GM12864 (cell line): ENCODE data around the gene RIMBP2.

Experiments
- DNase-seq: peaks from one replicate; pipeline ENCODE4 v3.0.0-alpha.2; 2011; ENCODE audit warnings: low read depth
- H3K4me3 ChIP-seq: 2 replicates; pipeline ENCODE4 v1.5.1; 2011; ENCODE audit warnings: mild to moderate bottlenecking, low read depth, low read length, control low read depth
- CTCF ChIP-seq: IDR thresholded peaks from 2 replicates; pipeline ENCODE4 v1.5.1; 2011; ENCODE audit warnings: low read depth, mild to moderate bottlenecking, moderate library complexity, low read length, control low read depth, inconsistent platforms; ENCODE audit errors: missing control alignments

The RIMBP2 gene

GRCh38 chr12:130613831-130614529 is 102.1 kb downstream of the RIMBP2 start:
- TF ChIP-seq CTCF: no peak
- DNase-seq: no peak
- H3K4me3 ChIP-seq: no peak overlapping the region

GRCh38 chr12:130613131-130613530 is 103.0 kb downstream of the RIMBP2 start:
- no peak for DNase-seq

GRCh38 chr12:130611026-130611905 is 104.8 kb downstream of the RIMBP2 start:
- H3K4me3 ChIP-seq: no peak overlapping the region
- TF ChIP-seq CTCF: no peak
- DNase-seq: no peak

More at GRCh38 chr12:130613131-130613530, 103.0 kb downstream of the RIMBP2 start:
- H3K4me3 ChIP-seq: no peak overlapping the region
- no peak for TF ChIP-seq CTCF

- no peak for DNase-seq
- H3K4me3 ChIP-seq: no peak overlapping the region
- no peak for TF ChIP-seq CTCF
Observed at GRCh38 chr12:130609966-130610365, 106.1 kb downstream of the RIMBP2 start.

GRCh38 chr12:130608831-130609230 is 107.3 kb downstream of the RIMBP2 start:
- no peak for TF ChIP-seq CTCF
- DNase-seq: no peak
- H3K4me3 ChIP-seq: no peak overlapping the region

GRCh38 chr12:130608132-130608531 is 108.0 kb downstream of the RIMBP2 start:
- no peak for DNase-seq
- no peak for TF ChIP-seq CTCF
- no peak overlapping the region for H3K4me3 ChIP-seq
